Activated CD8-positive, alpha-beta T cell treated with anti-CD3 and anti-CD28 coated beads for 36 hours (primary cell): ENCODE results near the gene MOCS2. TPM values are rescaled to one million over a fixed set of nuclear protein-coding genes. Genes with fewer than 3 reads are reported as not detected.

Source experiments
- ATAC-seq: fragments of 200-7000 bp; cut with Tn5 transposase; one replicate; pipeline ENCODE4 v1.10.0; 2021; ENCODE audit warnings: mild to moderate bottlenecking, moderate library complexity
- CTCF ChIA-PET: fragments of 350-600 bp; sonication (Branson Sonifier 250); formaldehyde crosslinking; loops from one replicate; lab custom pipeline; 2021; ENCODE audit warnings: antibody characterized with exemption; lab: Charles Lee
- POLR2A ChIA-PET: fragments of 350-600 bp; sonication (Branson Sonifier 250); formaldehyde crosslinking; loops from one replicate; lab custom pipeline; 2021; ENCODE audit warnings: antibody characterized with exemption; lab: Charles Lee
- DNase-seq: peaks from one replicate; pipeline ENCODE4 v3.0.0-alpha.2; 2020
- H3K27ac Mint-ChIP-seq: one replicate; pipeline ENCODE4 v1.8.0; 2021; ENCODE audit warnings: mild to moderate bottlenecking, mixed read lengths
- H3K27me3 Mint-ChIP-seq: one replicate; pipeline ENCODE4 v1.8.0; 2021; ENCODE audit warnings: mixed read lengths
- H3K36me3 Mint-ChIP-seq: one replicate; pipeline ENCODE4 v1.8.0; 2021; ENCODE audit warnings: low read depth, mixed read lengths
- H3K4me1 Mint-ChIP-seq: one replicate; pipeline ENCODE4 v1.8.0; 2021; ENCODE audit warnings: low read depth, mixed read lengths
- H3K4me3 Mint-ChIP-seq: one replicate; pipeline ENCODE4 v1.8.0; 2021; ENCODE audit warnings: mild to moderate bottlenecking, moderate library complexity, mixed read lengths
- H3K9me3 Mint-ChIP-seq: one replicate; pipeline ENCODE4 v1.8.0; 2021; ENCODE audit warnings: mixed read lengths
- intact Hi-C: fragments of 100-400 bp; cut with micrococcal nuclease; formaldehyde crosslinking; loops from one replicate; pipeline ENCODE4 v1.10.0; 2022
- total RNA-seq, 2 experiments: library from RNA; stranded (reverse); gene quantifications; one replicate each; pipeline ENCODE4 v1.2.3, GENCODE V29; 2021
- TF ChIP-seq, protein P1 (sequence below): fragments of 200-600 bp; IDR thresholded peaks from one replicate; pipeline ENCODE4 v1.8.0; 2022; ENCODE audit warnings: antibody characterized with exemption, mild to moderate bottlenecking

MOCS2 gene
- total RNA-seq, 2 experiments from 2014 or later, result 18.6 to 19.9 TPM

DNA sequence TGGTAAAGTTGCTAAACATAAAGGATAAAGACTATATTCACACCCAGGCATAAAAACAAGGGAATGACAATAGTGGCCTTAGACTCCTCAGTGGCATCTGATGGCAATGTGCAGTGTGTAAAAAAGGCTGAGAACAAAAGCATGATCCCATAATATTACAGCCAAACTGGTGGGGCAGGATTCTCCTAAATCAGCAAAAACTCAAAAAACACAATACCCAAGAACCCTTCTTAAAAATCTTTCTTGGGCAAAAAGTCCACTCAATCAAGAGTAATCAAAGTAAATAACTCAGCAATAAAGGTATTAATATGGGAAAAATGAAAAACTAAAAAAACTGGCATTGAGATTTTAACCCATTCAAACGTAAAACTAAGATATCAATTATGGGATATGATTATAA lies 1.6 kb upstream of the MOCS2 start:
- ChIA-PET POLR2A (no interaction called here), CTCF (no interaction called here)
- Mint-ChIP-seq H3K27me3 (no peaks in the 10 kb centered on the region), H3K36me3 (peaks cover 10% of the 10 kb centered on the region), H3K9me3 (no peaks in the 10 kb centered on the region), H3K4me1 (peaks cover 28% of the 10 kb centered on the region), H3K27ac (no peak overlapping the region), H3K4me3 (peak overlapping the region; percentile 95)
- ATAC-seq (no peak), DNase-seq (no peak)
- TF ChIP-seq, protein P1, sequence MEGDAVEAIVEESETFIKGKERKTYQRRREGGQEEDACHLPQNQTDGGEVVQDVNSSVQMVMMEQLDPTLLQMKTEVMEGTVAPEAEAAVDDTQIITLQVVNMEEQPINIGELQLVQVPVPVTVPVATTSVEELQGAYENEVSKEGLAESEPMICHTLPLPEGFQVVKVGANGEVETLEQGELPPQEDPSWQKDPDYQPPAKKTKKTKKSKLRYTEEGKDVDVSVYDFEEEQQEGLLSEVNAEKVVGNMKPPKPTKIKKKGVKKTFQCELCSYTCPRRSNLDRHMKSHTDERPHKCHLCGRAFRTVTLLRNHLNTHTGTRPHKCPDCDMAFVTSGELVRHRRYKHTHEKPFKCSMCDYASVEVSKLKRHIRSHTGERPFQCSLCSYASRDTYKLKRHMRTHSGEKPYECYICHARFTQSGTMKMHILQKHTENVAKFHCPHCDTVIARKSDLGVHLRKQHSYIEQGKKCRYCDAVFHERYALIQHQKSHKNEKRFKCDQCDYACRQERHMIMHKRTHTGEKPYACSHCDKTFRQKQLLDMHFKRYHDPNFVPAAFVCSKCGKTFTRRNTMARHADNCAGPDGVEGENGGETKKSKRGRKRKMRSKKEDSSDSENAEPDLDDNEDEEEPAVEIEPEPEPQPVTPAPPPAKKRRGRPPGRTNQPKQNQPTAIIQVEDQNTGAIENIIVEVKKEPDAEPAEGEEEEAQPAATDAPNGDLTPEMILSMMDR, result no peak
- intact Hi-C loops, result no loop called here

DNA sequence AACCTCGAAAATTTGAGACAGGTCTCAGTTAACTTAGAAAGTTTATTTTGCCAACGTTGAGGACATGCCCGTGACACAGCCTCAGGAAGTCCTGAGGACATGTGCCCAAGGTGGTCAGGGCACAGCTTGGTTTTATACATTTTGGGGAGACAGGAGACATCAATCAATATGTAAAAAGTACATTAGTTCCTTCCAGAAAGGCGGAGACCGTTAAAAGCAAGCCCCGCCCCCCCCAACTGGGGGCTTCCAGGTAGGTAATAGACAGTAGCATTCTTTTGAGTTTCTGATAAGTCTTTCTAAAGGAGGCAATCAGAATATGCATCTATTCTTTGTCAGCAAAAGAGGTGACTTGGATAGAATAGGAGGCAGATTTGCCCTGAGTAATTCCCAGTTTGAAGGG lies 599 bp upstream of the MOCS2 start:
- Mint-ChIP-seq H3K27ac (peak overlapping the region; percentile 93), H3K36me3 (peaks cover 20% of the 10 kb centered on the region), H3K27me3 (no peaks in the 10 kb centered on the region), H3K4me1 (peaks cover 38% of the 10 kb centered on the region), H3K9me3 (no peaks in the 10 kb centered on the region), H3K4me3 (peak overlapping the region; percentile 95)
- intact Hi-C loops, result no loop called here
- CTCF ChIA-PET, result interaction anchor here (1.0 to 2.0 kb wide), 6 partner anchors 9 to 1124 kb away, joined by 3 to 10 read pairs (median 4); no protein-coding TSS in a partner anchor
- DNase-seq (peak; percentile 16), ATAC-seq (no peak)
- TF ChIP-seq, protein P1, result no peak
- POLR2A ChIA-PET, result interaction anchor here (1.1 to 1.6 kb wide), 2 partner anchors 17 to 165 kb away, joined by 3 to 4 read pairs; no protein-coding TSS in a partner anchor

- H3K27me3 Mint-ChIP-seq, result no peaks in the 10 kb centered on the region
- TF ChIP-seq, protein P1, result no peak
- no peaks in the 10 kb centered on the region for H3K9me3 Mint-ChIP-seq
- peaks cover 20% of the 10 kb centered on the region for H3K36me3 Mint-ChIP-seq
- CTCF ChIA-PET, result interaction anchor here (0.7 to 2.0 kb wide), 8 partner anchors 9 to 1125 kb away, joined by 3 to 10 read pairs (median 4); no protein-coding TSS in a partner anchor
- intact Hi-C loops, result no loop called here
- peak overlapping the region; percentile 93 for H3K27ac Mint-ChIP-seq
- DNase-seq (no peak), ATAC-seq (peak; percentile 4)
- H3K4me1 Mint-ChIP-seq, result peaks cover 41% of the 10 kb centered on the region
- POLR2A ChIA-PET, result interaction anchor here (1.0 to 1.6 kb wide), 3 partner anchors 12 to 164 kb away, joined by 3 to 4 read pairs (median 4); no protein-coding TSS in a partner anchor
- peak overlapping the region; percentile 95 for H3K4me3 Mint-ChIP-seq
Measured at GRCh38 chr5:53109056-53109442, 508 bp downstream of the MOCS2 start.

DNA sequence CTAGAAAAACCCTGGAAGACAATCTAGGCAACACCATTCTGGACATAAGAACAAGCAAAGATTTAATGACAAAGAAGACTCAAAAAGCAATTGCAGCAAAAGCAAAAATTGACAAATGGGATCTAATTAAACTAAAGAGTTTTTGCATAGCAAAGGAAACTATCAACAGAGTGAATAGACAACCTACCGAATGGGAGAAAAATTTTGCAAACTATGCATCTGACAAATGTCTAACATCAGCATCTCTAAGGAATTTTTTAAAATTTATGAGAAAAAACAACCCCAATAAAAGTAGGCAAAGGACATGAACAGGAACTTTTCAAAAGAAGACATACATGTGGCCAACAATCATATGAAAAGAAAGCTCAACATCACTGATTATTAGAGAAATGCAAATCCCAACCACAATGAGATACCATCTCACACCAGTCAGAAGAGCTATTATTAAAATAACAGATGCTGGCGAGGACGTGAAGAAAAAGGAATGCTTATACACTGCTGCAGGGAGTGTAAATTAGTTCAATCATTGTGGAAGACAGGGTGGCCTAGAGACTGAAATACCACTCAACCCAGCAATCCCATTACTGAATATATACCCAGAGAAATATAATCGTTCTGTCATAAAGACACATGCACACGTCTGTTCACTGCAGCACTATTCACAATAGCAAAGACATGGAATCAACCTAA lies 3.8 kb downstream of the MOCS2 start:
- ChIA-PET POLR2A (interaction anchor here (0.7 kb wide), 1 partner anchor 1274 kb away, joined by 3 read pairs; no protein-coding TSS in a partner anchor), CTCF (interaction anchor here (1.1 to 4.4 kb wide), 5 partner anchors 9 to 157 kb away, joined by 3 to 20 read pairs (median 4); partner anchors contain the start of gene ITGA2)
- Mint-ChIP-seq H3K9me3 (no peaks in the 10 kb centered on the region), H3K4me3 (no peak overlapping the region), H3K27ac (no peak overlapping the region), H3K36me3 (peaks cover 35% of the 10 kb centered on the region), H3K4me1 (peaks cover 46% of the 10 kb centered on the region), H3K27me3 (no peaks in the 10 kb centered on the region)
- DNase-seq, result no peak
- intact Hi-C loops, result no loop called here
- no peak for ATAC-seq
- TF ChIP-seq, protein P1, result no peak

- Mint-ChIP-seq H3K4me3 (no peak overlapping the region), H3K4me1 (peaks cover 18% of the 10 kb centered on the region), H3K27me3 (no peaks in the 10 kb centered on the region), H3K9me3 (no peaks in the 10 kb centered on the region), H3K36me3 (peaks cover 34% of the 10 kb centered on the region), H3K27ac (no peak overlapping the region)
- no peak for ATAC-seq
- DNase-seq, result no peak
- TF ChIP-seq, protein P1, result no peak
- CTCF ChIA-PET, result interaction anchor here (1.0 to 7.6 kb wide), 4 partner anchors 9 to 151 kb away, joined by 3 to 144 read pairs (median 3); partner anchors contain the start of gene MOCS2
- POLR2A ChIA-PET, result no interaction called here
- intact Hi-C loops, result no loop called here
Measured at GRCh38 chr5:53100606-53101005, 9.0 kb downstream of the MOCS2 start.
